ENCODE results near the gene TGFBR1. TPM values are rescaled to one million over a fixed set of nuclear protein-coding genes. Genes with fewer than 3 reads are reported as not detected.

Gene TGFBR1
- total and polyA plus RNA-seq, 5 experiments from 2014 or later = 19.2 to 45.3 (median 23.6) TPM

- DNase-seq (no peak), ATAC-seq (peak; percentile 33 to 36)
- no peaks in the 10 kb centered on the region for H3K36me3 Mint-ChIP-seq
- no peaks in the 10 kb centered on the region for H3K9me3 Mint-ChIP-seq
- H3K4me1 Mint-ChIP-seq = peaks cover 34 to 73% (median 48%) of the 10 kb centered on the region in 4 donors
- peak overlapping the region in 7 of 10 donors; percentile 10 to 58 (median 38) for H3K4me3 Mint-ChIP-seq
- peak overlapping the region; percentile 41 to 95 (median 79) for H3K27ac Mint-ChIP-seq
- H3K27me3 Mint-ChIP-seq = no peaks in the 10 kb centered on the region
- POLR2A ChIA-PET = interaction anchor here (1.6 kb wide), 1 partner anchor 10 kb away, joined by 7 read pairs; no protein-coding TSS in a partner anchor
These were observed 35.8 kb upstream of the TGFBR1 start for GRCh38 chr9:99069075-99069474.

- Mint-ChIP-seq H3K36me3 (no peaks in the 10 kb centered on the region), H3K27me3 (no peaks in the 10 kb centered on the region), H3K27ac (peak overlapping the region in 9 of 10 donors; percentile 41 to 95 (median 80)), H3K9me3 (no peaks in the 10 kb centered on the region), H3K4me3 (peak overlapping the region in 5 of 10 donors; percentile 3 to 58 (median 38)), H3K4me1 (peaks cover 30 to 69% (median 43%) of the 10 kb centered on the region in 4 donors)
- DNase-seq (no peak), ATAC-seq (no peak)
- POLR2A ChIA-PET = interaction anchor here (1.6 kb wide), 1 partner anchor 11 kb away, joined by 7 read pairs; no protein-coding TSS in a partner anchor
These were observed 35.4 kb upstream of the TGFBR1 start for GRCh38 chr9:99069546-99069945.

- Mint-ChIP-seq H3K27me3 (no peaks in the 10 kb centered on the region), H3K27ac (peak overlapping the region in 6 of 10 donors; percentile 9 to 61 (median 28)), H3K4me1 (peaks cover 32 to 72% (median 49%) of the 10 kb centered on the region in 4 donors), H3K9me3 (no peaks in the 10 kb centered on the region), H3K4me3 (no peak overlapping the region), H3K36me3 (no peaks in the 10 kb centered on the region)
- POLR2A ChIA-PET = interaction anchor here (0.7 kb wide), 1 partner anchor 34 kb away, joined by 3 read pairs; the partner anchor contains the start of gene TGFBR1
- ATAC-seq (no peak), DNase-seq (no peak)
These were observed 34.2 kb upstream of the TGFBR1 start for GRCh38 chr9:99070681-99071080.

GRCh38 chr9:99071313-99072039 is 33.4 kb upstream of the TGFBR1 start:
- no peaks in the 10 kb centered on the region for H3K36me3 Mint-ChIP-seq
- DNase-seq (no peak), ATAC-seq (no peak)
- POLR2A ChIA-PET = interaction anchor here (0.7 kb wide), 1 partner anchor 33 kb away, joined by 3 read pairs; the partner anchor contains the start of gene TGFBR1
- H3K27me3 Mint-ChIP-seq = no peaks in the 10 kb centered on the region
- H3K9me3 Mint-ChIP-seq = no peaks in the 10 kb centered on the region
- H3K27ac Mint-ChIP-seq = peak overlapping the region in 3 of 10 donors; percentile 9 to 45 (median 21)
- H3K4me1 Mint-ChIP-seq = peaks cover 33 to 77% (median 55%) of the 10 kb centered on the region in 4 donors
- H3K4me3 Mint-ChIP-seq = no peak overlapping the region

GRCh38 chr9:99072040-99072394 is 32.9 kb upstream of the TGFBR1 start:
- no peaks in the 10 kb centered on the region for H3K36me3 Mint-ChIP-seq
- peaks cover 37 to 79% (median 57%) of the 10 kb centered on the region in 4 donors for H3K4me1 Mint-ChIP-seq
- no peaks in the 10 kb centered on the region for H3K9me3 Mint-ChIP-seq
- ATAC-seq (no peak), DNase-seq (no peak)
- no peaks in the 10 kb centered on the region for H3K27me3 Mint-ChIP-seq
- peak overlapping the region in 1 of 10 donors; percentile 49 for H3K27ac Mint-ChIP-seq
- H3K4me3 Mint-ChIP-seq = no peak overlapping the region
- POLR2A ChIA-PET = no interaction called here

GRCh38 chr9:99073347-99073746 is 31.6 kb upstream of the TGFBR1 start:
- H3K4me1 Mint-ChIP-seq = peaks cover 38 to 78% (median 63%) of the 10 kb centered on the region in 4 donors
- no peaks in the 10 kb centered on the region for H3K9me3 Mint-ChIP-seq
- H3K4me3 Mint-ChIP-seq = no peak overlapping the region
- DNase-seq = no peak
- no peak for ATAC-seq
- peak overlapping the region in 1 of 10 donors; percentile 26 for H3K27ac Mint-ChIP-seq
- H3K27me3 Mint-ChIP-seq = no peaks in the 10 kb centered on the region
- POLR2A ChIA-PET = no interaction called here
- no peaks in the 10 kb centered on the region for H3K36me3 Mint-ChIP-seq

- POLR2A ChIA-PET = interaction anchor here (1.0 to 3.1 kb wide), 2 partner anchors 16 to 61 kb away, joined by 4 to 26 read pairs; no protein-coding TSS in a partner anchor
- no peak for ATAC-seq
These were observed 30.7 kb upstream of the TGFBR1 start for GRCh38 chr9:99073985-99074901.

GRCh38 chr9:99074902-99075245 is 30.0 kb upstream of the TGFBR1 start:
- no peaks in the 10 kb centered on the region for H3K27me3 Mint-ChIP-seq
- no peaks in the 10 kb centered on the region for H3K9me3 Mint-ChIP-seq
- ATAC-seq = no peak
- peak overlapping the region in 5 of 10 donors; percentile 5 to 83 (median 26) for H3K27ac Mint-ChIP-seq
- no peaks in the 10 kb centered on the region for H3K36me3 Mint-ChIP-seq
- peaks cover 33 to 75% (median 54%) of the 10 kb centered on the region in 4 donors for H3K4me1 Mint-ChIP-seq
- no peak overlapping the region for H3K4me3 Mint-ChIP-seq
- DNase-seq = no peak
- POLR2A ChIA-PET = interaction anchor here (0.8 to 3.1 kb wide), 4 partner anchors 16 to 60 kb away, joined by 4 to 26 read pairs (median 4); no protein-coding TSS in a partner anchor

More at GRCh38 chr9:99073985-99074901, 30.7 kb upstream of the TGFBR1 start:
- Mint-ChIP-seq H3K9me3 (no peaks in the 10 kb centered on the region), H3K4me3 (no peak overlapping the region), H3K27me3 (no peaks in the 10 kb centered on the region), H3K36me3 (no peaks in the 10 kb centered on the region), H3K27ac (peak overlapping the region in 4 of 10 donors; percentile 8 to 83 (median 34)), H3K4me1 (peaks cover 33 to 75% (median 58%) of the 10 kb centered on the region in 4 donors)
- DNase-seq = no peak

- H3K27ac Mint-ChIP-seq = peak overlapping the region in 4 of 10 donors; percentile 26 to 83 (median 43)
These were observed 29.5 kb upstream of the TGFBR1 start for GRCh38 chr9:99075246-99075912.

GRCh38 chr9:99076030-99076429 is 28.9 kb upstream of the TGFBR1 start:
- no peak for DNase-seq
- POLR2A ChIA-PET = interaction anchor here (0.5 to 3.1 kb wide), 10 partner anchors 14 to 819 kb away, joined by 3 to 26 read pairs (median 4); partner anchors contain the start of genes ALG2 and SEC61B
- no peaks in the 10 kb centered on the region for H3K9me3 Mint-ChIP-seq
- ATAC-seq = no peak
- H3K27ac Mint-ChIP-seq = peak overlapping the region in 7 of 10 donors; percentile 30 to 85 (median 80)
- peaks cover 34 to 69% (median 45%) of the 10 kb centered on the region in 4 donors for H3K4me1 Mint-ChIP-seq
- H3K4me3 Mint-ChIP-seq = peak overlapping the region in 6 of 10 donors; percentile 1 to 73 (median 10)
- no peaks in the 10 kb centered on the region for H3K27me3 Mint-ChIP-seq
- H3K36me3 Mint-ChIP-seq = no peaks in the 10 kb centered on the region

More at GRCh38 chr9:99075246-99075912, 29.5 kb upstream of the TGFBR1 start:
- Mint-ChIP-seq H3K9me3 (no peaks in the 10 kb centered on the region), H3K36me3 (no peaks in the 10 kb centered on the region), H3K4me1 (peaks cover 33 to 70% (median 52%) of the 10 kb centered on the region in 4 donors), H3K4me3 (no peak overlapping the region), H3K27me3 (no peaks in the 10 kb centered on the region)
- DNase-seq (no peak), ATAC-seq (no peak)
- POLR2A ChIA-PET = interaction anchor here (0.5 to 3.1 kb wide), 6 partner anchors 17 to 818 kb away, joined by 3 to 26 read pairs (median 4); no protein-coding TSS in a partner anchor

- H3K4me3 Mint-ChIP-seq = peak overlapping the region; percentile 0 to 73 (median 59)
- DNase-seq (peak; percentile 21 to 68 (median 50)), ATAC-seq (peak; percentile 99)
- no peaks in the 10 kb centered on the region for H3K36me3 Mint-ChIP-seq
- no peaks in the 10 kb centered on the region for H3K9me3 Mint-ChIP-seq
- H3K27ac Mint-ChIP-seq = peak overlapping the region; percentile 40 to 92 (median 81)
- H3K4me1 Mint-ChIP-seq = peaks cover 30 to 65% (median 41%) of the 10 kb centered on the region in 4 donors
- no peaks in the 10 kb centered on the region for H3K27me3 Mint-ChIP-seq
- POLR2A ChIA-PET = interaction anchor here (0.9 to 3.1 kb wide), 10 partner anchors 13 to 146 kb away, joined by 3 to 26 read pairs (median 4); partner anchors contain the start of genes ALG2 and SEC61B
These were observed 28.3 kb upstream of the TGFBR1 start for GRCh38 chr9:99076483-99077171.
